Stimulated activated CD4-positive, alpha-beta T cell treated with anti-CD3 and anti-CD28 coated beads, Interleukin-15, amount 100 ng/mL, for 24 hours (primary cell): Measurements from ENCODE around the gene UBAC1.
A peak's percentile ranks its signal among the peaks of the same experiment; 100 is the strongest.

Experiments used
- DNase-seq: peaks from one replicate; pipeline ENCODE4 v3.0.0-alpha.2; 2020

UBAC1 gene, protein sequence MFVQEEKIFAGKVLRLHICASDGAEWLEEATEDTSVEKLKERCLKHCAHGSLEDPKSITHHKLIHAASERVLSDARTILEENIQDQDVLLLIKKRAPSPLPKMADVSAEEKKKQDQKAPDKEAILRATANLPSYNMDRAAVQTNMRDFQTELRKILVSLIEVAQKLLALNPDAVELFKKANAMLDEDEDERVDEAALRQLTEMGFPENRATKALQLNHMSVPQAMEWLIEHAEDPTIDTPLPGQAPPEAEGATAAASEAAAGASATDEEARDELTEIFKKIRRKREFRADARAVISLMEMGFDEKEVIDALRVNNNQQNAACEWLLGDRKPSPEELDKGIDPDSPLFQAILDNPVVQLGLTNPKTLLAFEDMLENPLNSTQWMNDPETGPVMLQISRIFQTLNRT

DNA sequence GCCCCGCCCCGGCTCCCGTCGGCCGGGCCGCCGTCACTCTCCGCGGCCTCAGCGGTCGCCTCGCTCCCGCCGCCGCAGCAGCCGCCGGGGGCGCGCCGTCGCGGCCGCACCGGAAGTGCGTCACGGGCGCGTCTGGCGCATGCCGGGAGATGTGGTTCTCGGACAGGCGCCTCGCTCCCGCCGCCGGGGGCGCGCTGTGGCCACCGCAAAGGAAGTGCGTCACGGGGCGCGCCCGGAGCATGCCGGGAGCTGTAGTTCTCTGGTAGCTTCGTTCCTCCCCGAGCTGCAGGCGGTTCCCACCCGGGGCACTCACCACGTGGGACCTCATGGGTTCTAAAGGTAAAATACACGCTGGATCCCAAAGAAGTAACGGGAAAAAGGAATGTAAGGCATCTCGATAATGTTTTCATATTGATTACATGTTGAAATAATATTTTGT, at the start of gene UBAC1:
UBAC1 (minus strand) TSS at position 97 of the 439 bp plus-strand sequence. CDS start 211 bp downstream, outside the sequence.
- peak; percentile 96 for DNase-seq

DNA sequence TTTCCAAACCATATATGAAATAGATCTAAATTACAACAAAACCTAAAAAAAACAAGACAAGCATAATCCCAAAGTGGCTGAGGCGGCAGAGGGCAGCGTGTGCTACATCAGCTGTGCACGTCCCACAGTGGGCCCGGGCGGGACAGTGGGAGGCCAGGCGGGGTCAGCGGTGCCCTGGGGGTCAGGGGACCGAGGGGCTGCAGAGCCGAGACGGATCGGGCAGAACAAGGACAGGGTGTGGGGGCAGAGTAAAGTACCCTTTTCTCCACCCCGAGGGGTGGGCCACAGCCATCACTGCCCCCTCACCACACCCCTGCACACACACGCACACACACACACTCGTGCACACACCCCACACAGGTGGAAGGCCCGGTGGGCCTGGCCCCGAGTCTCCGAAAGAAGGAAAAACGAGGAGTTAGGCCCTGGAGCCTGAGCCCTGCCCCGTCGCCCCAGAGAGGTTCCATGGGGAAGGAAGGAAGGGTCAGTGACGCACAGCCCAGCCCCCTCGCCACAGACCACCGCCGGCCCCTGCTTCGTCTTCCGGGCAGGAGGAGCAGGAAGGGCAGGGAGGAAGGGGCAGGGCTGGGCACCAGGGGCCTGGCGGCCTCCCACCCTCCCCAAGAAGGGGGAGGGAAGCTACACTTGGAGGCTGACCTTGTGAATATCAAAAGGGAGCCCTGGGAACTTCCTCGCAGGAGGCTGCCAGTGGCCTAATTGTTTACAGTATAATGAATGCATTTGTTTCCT, 49.6 kb upstream of the UBAC1 start:
- no peak for DNase-seq

DNA sequence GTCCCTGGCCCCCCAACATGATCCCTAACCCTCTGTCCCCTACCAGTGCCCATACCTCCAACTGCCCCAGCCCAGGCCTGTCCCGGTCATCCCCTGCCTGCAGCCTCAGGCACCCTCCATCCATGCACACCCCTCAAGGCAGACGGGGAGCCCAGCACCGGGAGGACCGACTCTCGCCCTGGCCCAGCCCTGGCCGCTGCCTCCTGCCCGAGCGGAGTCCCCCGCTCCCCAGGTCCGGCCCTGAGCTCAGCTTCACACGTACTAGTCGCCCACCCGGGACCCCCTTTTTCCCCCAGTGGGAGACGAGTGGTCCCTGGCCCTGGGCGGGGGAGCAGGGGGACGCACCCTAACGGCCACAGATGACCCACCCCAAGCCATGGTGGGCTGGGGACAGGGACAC, 49.0 kb upstream of the UBAC1 start:
- DNase-seq = no peak

DNA sequence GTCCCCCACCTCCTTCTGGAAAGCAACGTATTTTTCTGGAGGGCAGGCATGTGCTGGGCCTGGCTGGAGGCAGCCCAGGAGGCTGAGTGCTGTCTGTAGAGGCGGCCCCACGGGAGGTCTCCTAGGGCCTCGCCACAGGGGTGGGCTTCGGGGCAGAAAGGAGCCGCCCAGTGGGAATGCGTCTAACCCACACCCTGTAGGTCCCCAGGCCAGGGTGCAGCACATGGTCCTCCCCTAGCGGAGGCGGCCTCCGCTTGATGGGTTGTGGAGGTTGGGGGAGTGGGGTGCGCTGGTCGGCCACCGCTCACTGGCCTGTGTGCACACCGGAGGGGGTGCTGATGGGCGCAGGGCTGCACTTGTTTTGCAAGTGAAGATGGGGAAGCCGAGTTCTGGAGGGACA, 48.3 kb upstream of the UBAC1 start:
- DNase-seq = no peak

GRCh38 chr9:136008693-136008997, 47.5 kb upstream of the UBAC1 start:
- DNase-seq = no peak

- DNase-seq = no peak
Observed at GRCh38 chr9:136007934-136008692, 46.9 kb upstream of the UBAC1 start.

- DNase-seq = no peak
Observed at GRCh38 chr9:136007276-136007933, 46.2 kb upstream of the UBAC1 start.

DNA sequence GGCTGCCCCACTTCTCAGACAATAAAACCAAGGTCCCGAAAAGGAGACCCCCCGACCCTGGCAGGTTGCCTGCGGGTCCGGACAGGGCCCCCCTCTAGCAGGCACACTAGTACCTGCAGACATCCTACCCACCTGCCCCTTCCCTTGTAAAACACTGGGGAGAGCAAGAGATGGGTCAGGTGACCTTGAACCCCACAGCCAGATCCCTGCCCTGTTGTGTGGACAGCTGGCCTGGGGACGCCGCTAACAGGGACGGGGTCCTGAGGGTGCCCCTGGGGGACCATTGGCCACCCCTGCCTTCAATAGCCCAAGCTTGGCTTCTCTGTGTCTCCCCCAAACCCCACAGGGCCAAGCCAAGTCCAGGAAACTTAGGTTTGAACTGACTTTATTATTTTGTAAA, 45.0 kb upstream of the UBAC1 start:
- DNase-seq = no peak

GRCh38 chr9:136004712-136005111, 43.5 kb upstream of the UBAC1 start:
- DNase-seq = no peak

- DNase-seq = no peak
Observed at GRCh38 chr9:136004219-136004618, 43.0 kb upstream of the UBAC1 start.

- DNase-seq = no peak
Observed at GRCh38 chr9:136003411-136004218, 42.4 kb upstream of the UBAC1 start.

GRCh38 chr9:136002881-136003280, 41.7 kb upstream of the UBAC1 start:
- DNase-seq = no peak

DNA sequence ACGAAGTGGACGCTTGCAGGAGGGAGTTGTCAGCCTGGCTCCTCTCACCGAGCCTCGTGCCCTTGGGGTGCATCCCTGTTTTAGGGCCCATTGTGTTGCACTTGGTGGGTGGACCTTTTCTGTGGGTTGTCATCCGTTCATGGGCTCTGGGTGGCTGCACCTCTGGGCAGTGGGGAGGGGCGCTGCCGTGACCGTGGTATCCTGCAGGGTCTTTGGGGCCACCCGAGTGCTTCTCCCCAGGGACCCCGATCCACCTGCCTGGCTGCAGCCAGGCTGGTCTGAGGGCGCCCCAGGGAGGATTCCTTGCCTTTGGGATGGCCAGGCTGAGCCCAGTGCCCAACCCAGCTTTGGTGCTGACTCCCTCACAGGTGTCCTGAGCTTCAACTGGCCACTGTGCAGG, 41.0 kb upstream of the UBAC1 start:
- no peak for DNase-seq

GRCh38 chr9:136001231-136001630, 40.1 kb upstream of the UBAC1 start:
- DNase-seq = no peak

- no peak for DNase-seq
Observed at GRCh38 chr9:135998410-135999071, 37.4 kb upstream of the UBAC1 start.

DNA sequence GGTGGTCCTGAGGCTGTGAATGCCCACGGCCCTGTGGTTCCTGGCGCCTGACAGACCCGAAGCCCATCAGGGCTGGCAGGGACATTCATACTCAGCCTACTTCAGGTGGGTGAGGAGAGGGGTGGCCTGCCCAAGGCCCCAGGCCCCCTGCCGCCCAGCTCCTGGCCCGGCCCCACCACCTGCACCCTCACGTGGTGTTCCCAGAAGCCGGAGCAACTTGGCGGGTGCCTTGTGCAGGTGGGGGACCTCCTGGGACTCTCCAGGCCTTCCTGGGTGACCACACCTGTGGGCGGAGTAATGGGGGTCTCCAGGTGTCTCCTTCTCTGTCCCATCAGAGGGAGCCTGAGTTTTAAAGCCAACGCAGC, 36.8 kb upstream of the UBAC1 start:
- DNase-seq = no peak

GRCh38 chr9:135997090-135998015, 36.2 kb upstream of the UBAC1 start:
- no peak for DNase-seq

- no peak for DNase-seq
Observed at GRCh38 chr9:135995816-135996215, 34.6 kb upstream of the UBAC1 start.

GRCh38 chr9:135994501-135995192, 33.5 kb upstream of the UBAC1 start:
- DNase-seq = no peak
